Activated CD4-positive, alpha-beta T cell treated with anti-CD3 and anti-CD28 coated beads, Interleukin-2, amount 10 ng/mL, durations not matched to agents 7 days and 5 days (primary cell): ENCODE results near the gene ETV6. TPM values are rescaled to one million over a fixed set of nuclear protein-coding genes. Genes with fewer than 3 reads are reported as not detected.
"Not testable (repeated sequence)": the region's sequence is repeated elsewhere in the genome, so short reads cannot be mapped to it uniquely, and the experiment has no call there.

Experiments used
- CTCF ChIA-PET: fragments of 350-600 bp; sonication (Branson Sonifier 250); formaldehyde crosslinking; loops from one replicate; lab custom pipeline; 2021; ENCODE audit warnings: antibody characterized with exemption; lab: Charles Lee
- POLR2A ChIA-PET: fragments of 350-600 bp; sonication (Branson Sonifier 250); formaldehyde crosslinking; loops from one replicate; lab custom pipeline; 2021; ENCODE audit warnings: antibody characterized with exemption; lab: Charles Lee
- DNase-seq: peaks from one replicate; pipeline ENCODE4 v3.0.0-alpha.2; 2020
- H3K27ac Mint-ChIP-seq: one replicate; pipeline ENCODE4 v1.8.0; 2021; ENCODE audit warnings: mild to moderate bottlenecking, moderate library complexity, mixed read lengths
- H3K27me3 Mint-ChIP-seq: one replicate; pipeline ENCODE4 v1.8.0; 2021; ENCODE audit warnings: mixed read lengths
- H3K36me3 Mint-ChIP-seq: one replicate; pipeline ENCODE4 v1.8.0; 2021; ENCODE audit warnings: low read depth, mixed read lengths
- H3K4me1 Mint-ChIP-seq: one replicate; pipeline ENCODE4 v1.8.0; 2021; ENCODE audit warnings: mixed read lengths
- H3K4me3 Mint-ChIP-seq: one replicate; pipeline ENCODE4 v1.8.0; 2021; ENCODE audit warnings: mild to moderate bottlenecking, moderate library complexity, mixed read lengths
- H3K9me3 Mint-ChIP-seq: one replicate; pipeline ENCODE4 v1.8.0; 2021; ENCODE audit warnings: mixed read lengths
- total RNA-seq, 2 experiments: library from RNA; stranded (reverse); gene quantifications; one replicate each; pipeline ENCODE4 v1.2.3, GENCODE V29; 2021

Gene ETV6
- total RNA-seq, 2 experiments from 2014 or later = 34.2 to 36.6 TPM

DNA sequence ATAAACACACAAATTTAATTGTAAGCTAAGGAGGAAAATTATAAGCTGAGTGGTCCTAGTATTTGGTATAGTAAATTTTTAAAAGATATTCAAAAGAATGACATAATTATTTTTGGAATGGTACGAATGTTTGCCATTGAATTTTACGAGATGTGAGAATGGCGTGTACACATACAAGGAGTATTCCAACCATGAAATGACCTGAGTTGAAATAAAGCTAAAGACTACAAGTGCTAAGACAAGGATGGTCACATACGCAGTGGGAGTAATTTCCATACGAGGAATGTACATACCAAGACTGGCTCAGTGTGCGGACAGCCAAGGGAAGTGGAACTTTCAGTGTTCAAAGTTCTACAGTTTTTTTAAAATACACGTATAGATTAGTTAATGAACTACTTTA lies 21.1 kb upstream of the ETV6 start:
- no peaks in the 10 kb centered on the region for H3K4me1 Mint-ChIP-seq
- no peak overlapping the region for H3K4me3 Mint-ChIP-seq
- no peak for DNase-seq
- CTCF ChIA-PET = interaction anchor here (0.9 kb wide), 1 partner anchor 9 kb away, joined by 4 read pairs; no protein-coding TSS in a partner anchor
- H3K36me3 Mint-ChIP-seq = no peaks in the 10 kb centered on the region
- POLR2A ChIA-PET = no interaction called here
- H3K27me3 Mint-ChIP-seq = no peaks in the 10 kb centered on the region
- H3K9me3 Mint-ChIP-seq = no peaks in the 10 kb centered on the region
- no peak overlapping the region for H3K27ac Mint-ChIP-seq

DNA sequence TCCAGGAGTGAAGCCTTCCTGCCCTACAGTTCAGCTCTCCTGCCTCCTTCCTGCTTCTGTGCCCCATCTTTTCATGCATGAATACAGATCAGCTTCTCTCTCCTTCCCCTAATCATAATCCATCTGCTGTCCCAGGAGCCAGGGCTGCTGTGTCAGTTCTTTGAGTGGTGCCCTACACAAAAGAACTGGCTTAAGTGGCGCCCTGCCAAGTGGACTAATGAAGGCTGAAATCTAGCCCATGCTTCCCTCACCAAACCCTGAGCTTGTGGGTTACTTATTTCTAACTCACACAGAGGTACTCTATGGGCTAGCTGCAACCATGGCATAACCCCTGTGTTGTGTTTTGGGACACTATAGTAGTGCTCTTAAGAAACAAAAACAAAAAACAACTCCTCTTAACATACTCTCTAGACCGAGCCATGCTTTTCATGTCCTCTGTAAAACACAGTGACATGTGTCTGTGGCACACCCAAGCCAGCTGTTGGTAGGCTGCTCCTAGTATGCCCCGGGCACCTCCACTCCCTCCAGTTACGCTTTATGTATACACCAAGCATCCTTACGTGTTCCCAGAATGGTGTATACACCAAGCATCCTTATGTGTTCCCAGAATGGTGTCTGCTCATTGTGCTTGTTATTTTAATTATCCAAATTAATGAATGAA lies 19.3 kb upstream of the ETV6 start:
- ChIA-PET POLR2A (no interaction called here), CTCF (interaction anchor here (1.1 kb wide), 1 partner anchor 164 kb away, joined by 3 read pairs; no protein-coding TSS in a partner anchor)
- Mint-ChIP-seq H3K4me3 (no peak overlapping the region), H3K27ac (no peak overlapping the region), H3K27me3 (peaks cover 4% of the 10 kb centered on the region), H3K9me3 (no peaks in the 10 kb centered on the region), H3K4me1 (no peaks in the 10 kb centered on the region), H3K36me3 (no peaks in the 10 kb centered on the region)
- no peak for DNase-seq

DNA sequence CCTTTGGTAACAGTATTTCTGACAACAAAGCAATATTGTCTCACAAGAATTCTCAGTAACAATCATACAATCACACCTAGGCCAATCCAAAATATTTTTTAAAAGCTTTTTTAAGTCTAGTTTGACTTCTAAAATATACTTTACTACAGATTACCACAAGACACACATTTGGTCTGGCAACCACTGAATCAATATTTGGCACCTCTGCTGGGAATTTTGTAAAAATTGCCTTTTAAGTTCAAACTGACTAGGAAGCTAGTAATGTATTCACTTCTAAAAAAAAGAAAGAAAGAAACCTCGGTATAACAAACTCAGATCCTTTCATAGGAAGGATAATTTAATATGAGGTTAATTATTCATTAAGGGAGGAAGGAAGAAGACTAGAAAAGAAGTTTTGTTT lies 18.2 kb upstream of the ETV6 start:
- H3K4me1 Mint-ChIP-seq = no peaks in the 10 kb centered on the region
- no peak overlapping the region for H3K27ac Mint-ChIP-seq
- no peak overlapping the region for H3K4me3 Mint-ChIP-seq
- DNase-seq = no peak
- H3K9me3 Mint-ChIP-seq = peaks cover 3% of the 10 kb centered on the region
- peaks cover 4% of the 10 kb centered on the region for H3K27me3 Mint-ChIP-seq
- H3K36me3 Mint-ChIP-seq = no peaks in the 10 kb centered on the region
- ChIA-PET POLR2A (no interaction called here), CTCF (interaction anchor here (0.6 to 1.4 kb wide), 6 partner anchors 11 to 757 kb away, joined by 3 to 4 read pairs (median 3); no protein-coding TSS in a partner anchor)

DNA sequence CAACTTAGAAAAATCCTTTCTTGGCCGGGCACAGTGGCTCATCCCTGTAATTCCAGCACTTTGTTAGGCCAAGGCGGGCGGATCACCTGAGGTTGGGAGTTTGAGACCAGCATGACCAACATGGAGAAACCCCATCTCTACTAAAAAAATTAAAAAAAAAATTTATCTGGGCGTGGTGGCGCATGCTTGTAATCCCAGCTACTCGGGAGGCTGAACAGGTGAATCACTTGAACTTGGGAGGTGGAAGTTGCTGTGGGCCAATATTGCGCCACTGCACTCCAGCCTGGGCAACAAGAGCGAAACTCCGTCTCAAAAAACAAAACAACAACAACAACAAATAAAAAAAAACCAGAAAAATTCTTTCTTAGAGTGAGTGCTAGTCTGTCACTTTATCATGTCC lies 17.6 kb upstream of the ETV6 start:
- H3K9me3 Mint-ChIP-seq, H3K4me1 Mint-ChIP-seq, H3K27me3 Mint-ChIP-seq, H3K27ac Mint-ChIP-seq, DNase-seq, H3K36me3 Mint-ChIP-seq, H3K4me3 Mint-ChIP-seq, POLR2A ChIA-PET: not testable (repeated sequence)
- CTCF ChIA-PET = interaction anchor here (0.6 to 1.4 kb wide), 6 partner anchors 12 to 1199 kb away, joined by 3 to 4 read pairs (median 3); no protein-coding TSS in a partner anchor

DNA sequence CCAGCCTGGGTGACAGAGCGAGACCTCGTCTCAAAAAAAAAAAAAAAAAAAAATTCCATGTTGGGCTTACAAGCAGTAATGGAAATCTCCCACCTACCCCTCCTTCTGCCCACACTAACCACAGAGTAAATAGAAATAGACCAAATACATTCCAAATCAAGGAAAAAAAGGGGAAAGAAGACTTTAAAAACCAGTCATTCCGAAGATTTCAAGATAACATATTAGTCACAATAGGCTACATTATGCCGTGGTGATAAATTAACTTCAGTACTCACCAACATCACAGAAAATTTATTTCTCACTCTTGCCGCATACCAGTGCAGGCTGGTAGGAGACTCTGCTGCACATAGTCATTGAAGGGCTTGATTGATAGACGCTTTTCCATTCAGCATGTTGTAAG lies 15.5 kb upstream of the ETV6 start:
- no peak for DNase-seq
- ChIA-PET POLR2A (no interaction called here), CTCF (no interaction called here)
- no peak overlapping the region for H3K27ac Mint-ChIP-seq
- H3K36me3 Mint-ChIP-seq = no peaks in the 10 kb centered on the region
- no peaks in the 10 kb centered on the region for H3K4me1 Mint-ChIP-seq
- no peak overlapping the region for H3K4me3 Mint-ChIP-seq
- H3K27me3 Mint-ChIP-seq = peaks cover 4% of the 10 kb centered on the region
- peaks cover 3% of the 10 kb centered on the region for H3K9me3 Mint-ChIP-seq

DNA sequence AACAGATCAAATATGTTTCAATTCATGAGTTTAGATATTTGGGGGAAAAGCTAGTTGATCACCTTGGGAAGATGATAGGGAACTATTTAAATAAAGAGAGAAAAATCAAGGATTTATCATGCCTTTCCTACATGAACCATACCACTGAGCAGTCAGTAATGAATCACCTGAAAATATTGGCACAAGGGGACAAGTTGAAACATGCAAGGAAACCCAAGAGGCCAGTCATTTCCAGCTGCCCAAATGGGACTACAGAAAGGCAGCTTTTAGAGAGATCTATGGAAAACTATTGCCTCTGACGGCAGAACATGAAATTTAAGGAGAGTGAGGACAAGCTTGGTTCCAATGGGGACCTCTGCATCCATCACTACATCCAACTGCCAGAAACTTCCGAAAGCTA lies 14.1 kb upstream of the ETV6 start:
- Mint-ChIP-seq H3K4me3 (no peak overlapping the region), H3K36me3 (no peaks in the 10 kb centered on the region), H3K4me1 (no peaks in the 10 kb centered on the region), H3K27ac (no peak overlapping the region), H3K27me3 (peaks cover 4% of the 10 kb centered on the region), H3K9me3 (peaks cover 3% of the 10 kb centered on the region)
- DNase-seq = no peak
- ChIA-PET POLR2A (no interaction called here), CTCF (no interaction called here)

DNA sequence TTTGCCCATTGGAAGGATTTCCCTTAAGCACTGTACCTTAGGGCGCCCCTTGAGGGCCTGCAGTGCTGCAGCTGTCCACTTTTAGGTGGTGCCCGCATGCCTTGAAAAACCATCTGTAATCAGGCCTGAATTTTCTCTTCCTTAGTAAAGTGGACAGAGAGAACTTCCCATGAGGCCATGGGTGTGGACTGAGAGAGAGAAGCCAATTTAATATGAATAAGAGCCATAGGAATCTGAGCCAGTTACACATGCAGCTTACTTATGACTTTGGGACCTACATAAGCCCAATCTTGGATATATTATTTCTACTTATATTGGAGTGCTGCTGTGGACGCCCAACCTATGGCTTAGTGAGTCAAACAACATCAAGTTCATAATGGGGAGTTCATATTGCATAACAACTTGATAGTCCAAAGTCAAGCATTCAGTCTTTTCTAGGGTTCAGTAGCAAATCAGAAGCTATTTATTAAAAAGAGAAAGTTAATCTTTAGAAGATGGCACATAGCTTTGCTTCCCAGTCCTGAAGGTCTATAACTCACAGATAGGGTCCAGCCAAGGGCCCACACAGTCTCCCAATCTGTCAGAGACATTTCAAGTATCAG lies 11.1 kb upstream of the ETV6 start:
- Mint-ChIP-seq H3K27ac (no peak overlapping the region), H3K36me3 (no peaks in the 10 kb centered on the region), H3K9me3 (peaks cover 10% of the 10 kb centered on the region), H3K27me3 (peaks cover 4% of the 10 kb centered on the region), H3K4me1 (no peaks in the 10 kb centered on the region), H3K4me3 (no peak overlapping the region)
- POLR2A ChIA-PET = no interaction called here
- DNase-seq = no peak
- CTCF ChIA-PET = interaction anchor here (1.1 to 1.8 kb wide), 2 partner anchors 113 to 394 kb away, joined by 3 to 4 read pairs; no protein-coding TSS in a partner anchor

DNA sequence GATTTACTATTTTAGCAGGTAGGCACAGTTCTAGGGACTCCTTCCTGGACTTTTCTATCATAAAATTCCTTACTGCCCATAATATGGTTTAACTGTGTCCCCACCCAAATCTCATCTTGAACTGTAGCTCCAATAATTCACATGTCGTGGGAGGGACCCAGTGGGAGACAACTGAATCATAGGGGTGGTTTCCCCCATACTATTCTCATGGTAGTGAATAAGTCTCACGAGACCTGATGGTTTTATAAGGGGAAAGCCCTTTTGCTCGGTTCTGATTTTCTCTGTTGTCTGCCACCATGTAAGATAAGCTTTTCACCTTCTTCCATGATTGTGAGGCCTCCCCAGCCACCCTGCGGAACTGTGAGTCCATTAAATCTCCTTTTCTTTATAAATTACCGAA lies 10.0 kb upstream of the ETV6 start:
- Mint-ChIP-seq H3K4me3 (no peak overlapping the region), H3K4me1 (no peaks in the 10 kb centered on the region), H3K27ac (no peak overlapping the region), H3K27me3 (peaks cover 1% of the 10 kb centered on the region), H3K36me3 (no peaks in the 10 kb centered on the region), H3K9me3 (peaks cover 10% of the 10 kb centered on the region)
- ChIA-PET POLR2A (no interaction called here), CTCF (interaction anchor here (1.8 kb wide), 1 partner anchor 393 kb away, joined by 4 read pairs; no protein-coding TSS in a partner anchor)
- DNase-seq = no peak

DNA sequence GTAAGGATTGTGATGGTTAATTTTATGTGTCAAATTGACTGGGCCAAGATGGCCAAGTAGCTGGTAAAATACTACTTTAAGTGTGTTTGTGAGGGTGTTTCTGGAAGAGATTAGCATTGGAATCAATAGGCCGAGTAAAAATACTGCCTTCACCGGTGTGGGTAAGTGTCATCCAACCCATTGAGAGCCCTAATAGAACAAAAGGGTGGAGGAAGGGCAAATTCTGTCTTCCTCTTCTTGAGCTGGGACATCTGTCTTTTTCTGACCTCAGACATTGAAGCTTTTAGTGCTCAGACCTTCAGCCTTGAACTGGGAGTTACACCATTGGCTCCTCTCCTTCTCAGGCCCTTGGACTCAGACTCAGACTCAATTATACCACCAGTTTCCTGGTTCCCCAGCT lies 8.0 kb upstream of the ETV6 start:
- no peak for DNase-seq
- CTCF ChIA-PET = interaction anchor here (1.6 kb wide), 1 partner anchor 91 kb away, joined by 4 read pairs; no protein-coding TSS in a partner anchor
- H3K27ac Mint-ChIP-seq = no peak overlapping the region
- H3K9me3 Mint-ChIP-seq = peaks cover 7% of the 10 kb centered on the region
- no peaks in the 10 kb centered on the region for H3K4me1 Mint-ChIP-seq
- H3K36me3 Mint-ChIP-seq = peaks cover 3% of the 10 kb centered on the region
- no peak overlapping the region for H3K4me3 Mint-ChIP-seq
- POLR2A ChIA-PET = no interaction called here
- H3K27me3 Mint-ChIP-seq = no peaks in the 10 kb centered on the region

DNA sequence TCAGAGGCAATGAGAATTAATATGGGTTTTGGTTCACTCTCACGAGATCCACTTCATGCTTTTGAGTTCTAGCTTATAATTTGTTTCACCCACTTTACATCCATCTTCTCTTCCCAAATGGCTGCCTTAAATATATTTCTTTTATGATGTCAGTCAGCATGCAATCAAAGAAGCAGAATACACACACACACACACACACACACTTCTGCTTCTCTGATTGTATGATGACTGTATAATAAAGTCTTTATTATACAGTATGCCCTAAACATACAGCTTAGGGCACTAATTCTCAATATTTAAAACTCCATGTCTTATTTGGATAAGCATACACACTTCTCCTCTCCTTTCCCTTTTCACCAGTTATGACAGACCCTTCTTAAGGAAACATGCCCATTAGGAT lies 6.7 kb upstream of the ETV6 start:
- peaks cover 3% of the 10 kb centered on the region for H3K36me3 Mint-ChIP-seq
- peaks cover 7% of the 10 kb centered on the region for H3K9me3 Mint-ChIP-seq
- ChIA-PET POLR2A (no interaction called here), CTCF (interaction anchor here (1.6 kb wide), 1 partner anchor 89 kb away, joined by 4 read pairs; no protein-coding TSS in a partner anchor)
- no peaks in the 10 kb centered on the region for H3K27me3 Mint-ChIP-seq
- H3K27ac Mint-ChIP-seq = no peak overlapping the region
- no peak overlapping the region for H3K4me3 Mint-ChIP-seq
- no peak for DNase-seq
- peaks cover 1% of the 10 kb centered on the region for H3K4me1 Mint-ChIP-seq

DNA sequence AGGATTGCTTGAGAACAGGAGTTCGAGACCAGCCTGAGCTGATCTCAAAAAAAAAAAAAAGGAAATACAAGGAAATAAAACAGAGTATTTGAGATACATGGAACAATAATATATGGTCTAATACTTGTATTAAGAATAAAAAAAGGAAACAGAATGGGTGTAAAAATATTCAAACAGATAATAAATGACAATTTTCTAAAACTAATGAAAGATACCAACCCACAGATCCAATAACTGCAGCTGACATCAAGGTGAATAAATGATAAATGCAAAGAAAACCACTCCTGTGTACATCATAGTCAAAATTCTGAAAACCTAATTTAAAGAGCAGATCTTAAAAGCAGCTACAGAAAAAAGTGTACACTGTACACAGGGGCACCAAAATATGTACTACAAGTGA lies 4.1 kb upstream of the ETV6 start:
- DNase-seq = no peak
- H3K27ac Mint-ChIP-seq = no peak overlapping the region
- no peak overlapping the region for H3K4me3 Mint-ChIP-seq
- peaks cover 3% of the 10 kb centered on the region for H3K36me3 Mint-ChIP-seq
- H3K27me3 Mint-ChIP-seq = no peaks in the 10 kb centered on the region
- ChIA-PET CTCF (interaction anchor here (0.8 to 1.6 kb wide), 2 partner anchors 14 to 387 kb away, joined by 4 to 5 read pairs; no protein-coding TSS in a partner anchor), POLR2A (no interaction called here)
- peaks cover 7% of the 10 kb centered on the region for H3K9me3 Mint-ChIP-seq
- H3K4me1 Mint-ChIP-seq = peaks cover 6% of the 10 kb centered on the region

DNA sequence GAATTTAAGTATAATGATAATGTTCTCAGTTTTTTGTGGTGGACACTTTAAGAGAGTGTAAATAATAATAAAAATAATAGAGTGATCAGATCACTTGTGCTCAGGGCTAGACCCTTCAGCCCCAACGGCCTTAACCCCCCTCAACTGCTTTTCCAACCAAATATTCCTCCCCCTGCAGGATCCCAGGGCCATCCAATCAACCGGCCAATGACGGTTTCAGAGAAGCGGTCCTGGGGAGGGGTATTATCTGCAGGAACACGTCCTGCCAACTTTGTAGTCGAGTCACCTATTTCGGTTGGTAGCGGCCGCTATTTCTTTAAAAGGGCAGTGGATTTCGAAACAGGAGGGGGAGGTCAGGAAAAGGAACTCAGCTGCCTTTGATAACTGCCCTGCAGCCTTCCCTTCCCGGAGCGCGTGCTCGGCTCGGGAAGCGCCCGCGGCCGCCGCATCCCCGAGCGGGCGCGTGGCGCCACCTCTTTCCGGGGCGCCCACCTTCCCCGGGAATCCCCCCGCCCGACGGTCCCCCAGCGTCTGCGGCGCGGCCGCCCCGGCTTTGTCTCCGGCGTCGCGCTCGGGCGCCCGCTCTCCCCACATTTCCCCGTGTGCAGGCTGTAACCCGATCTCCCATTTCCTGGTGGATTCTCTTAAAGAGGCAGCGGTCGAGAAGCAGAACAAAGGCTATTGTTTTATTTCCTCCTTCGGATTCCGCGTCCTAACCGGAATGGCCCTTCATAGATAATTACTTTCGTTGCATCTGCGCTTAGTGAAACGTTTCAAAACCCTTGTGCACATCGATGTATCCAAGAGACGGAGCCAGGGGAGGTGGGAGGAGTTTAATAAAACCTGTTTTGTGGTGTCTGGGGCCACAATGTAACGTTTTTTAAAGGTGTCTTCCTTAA lies 711 bp upstream of the ETV6 start:
- Mint-ChIP-seq H3K36me3 (peaks cover 6% of the 10 kb centered on the region), H3K4me1 (peaks cover 31% of the 10 kb centered on the region), H3K27me3 (no peaks in the 10 kb centered on the region), H3K4me3 (peak overlapping the region; percentile 95), H3K9me3 (no peaks in the 10 kb centered on the region), H3K27ac (peak overlapping the region; percentile 99)
- POLR2A ChIA-PET = interaction anchor here (0.6 to 1.1 kb wide), 4 partner anchors 103 to 709 kb away, joined by 3 to 4 read pairs (median 4); no protein-coding TSS in a partner anchor
- CTCF ChIA-PET = no interaction called here
- DNase-seq = peak; percentile 72
